GM12878 (cell line): ENCODE measurements around the gene TERB2.

Experiments used
- RCOR1 ChIP-seq: conservative IDR thresholded peaks from 2 replicates; pipeline ENCODE4 v1.6.1; 2012; ENCODE audit warnings: low read depth, low read length, improper control_type of control experiment
- SMAD1 ChIP-seq: fragments of 450-650 bp; IDR thresholded peaks from 2 replicates; pipeline ENCODE4 v1.6.1; 2018; ENCODE audit warnings: mild to moderate bottlenecking, low read depth; ENCODE audit not compliant: partially characterized antibody
- TF ChIP-seq, protein P1 (sequence below): fragments of 450-650 bp; IDR thresholded peaks from 2 replicates; pipeline ENCODE4 v1.6.1; 2017; ENCODE audit warnings: antibody characterized with exemption, mild to moderate bottlenecking, moderate library complexity

DNA sequence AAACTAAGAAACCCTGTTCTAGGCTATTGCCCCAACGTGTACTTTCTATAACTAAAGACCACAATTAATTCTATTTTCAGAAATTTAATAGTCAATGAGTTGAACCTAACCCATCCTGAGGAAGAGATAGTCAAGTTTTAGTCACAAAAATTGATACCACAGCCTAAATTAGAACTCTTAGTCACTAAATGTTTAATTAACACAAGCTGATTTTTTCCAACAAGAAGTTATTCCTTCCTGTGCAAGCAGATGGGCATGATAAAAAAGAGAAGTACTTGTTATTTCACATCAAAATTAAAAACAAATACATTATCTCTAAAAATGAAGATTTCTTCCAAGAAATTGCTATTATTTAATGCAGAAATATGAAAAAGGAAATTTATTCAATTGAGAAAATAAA, 38.4 kb upstream of the TERB2 start:
- TF ChIP-seq RCOR1, result no peak
- TF ChIP-seq, protein P1, sequence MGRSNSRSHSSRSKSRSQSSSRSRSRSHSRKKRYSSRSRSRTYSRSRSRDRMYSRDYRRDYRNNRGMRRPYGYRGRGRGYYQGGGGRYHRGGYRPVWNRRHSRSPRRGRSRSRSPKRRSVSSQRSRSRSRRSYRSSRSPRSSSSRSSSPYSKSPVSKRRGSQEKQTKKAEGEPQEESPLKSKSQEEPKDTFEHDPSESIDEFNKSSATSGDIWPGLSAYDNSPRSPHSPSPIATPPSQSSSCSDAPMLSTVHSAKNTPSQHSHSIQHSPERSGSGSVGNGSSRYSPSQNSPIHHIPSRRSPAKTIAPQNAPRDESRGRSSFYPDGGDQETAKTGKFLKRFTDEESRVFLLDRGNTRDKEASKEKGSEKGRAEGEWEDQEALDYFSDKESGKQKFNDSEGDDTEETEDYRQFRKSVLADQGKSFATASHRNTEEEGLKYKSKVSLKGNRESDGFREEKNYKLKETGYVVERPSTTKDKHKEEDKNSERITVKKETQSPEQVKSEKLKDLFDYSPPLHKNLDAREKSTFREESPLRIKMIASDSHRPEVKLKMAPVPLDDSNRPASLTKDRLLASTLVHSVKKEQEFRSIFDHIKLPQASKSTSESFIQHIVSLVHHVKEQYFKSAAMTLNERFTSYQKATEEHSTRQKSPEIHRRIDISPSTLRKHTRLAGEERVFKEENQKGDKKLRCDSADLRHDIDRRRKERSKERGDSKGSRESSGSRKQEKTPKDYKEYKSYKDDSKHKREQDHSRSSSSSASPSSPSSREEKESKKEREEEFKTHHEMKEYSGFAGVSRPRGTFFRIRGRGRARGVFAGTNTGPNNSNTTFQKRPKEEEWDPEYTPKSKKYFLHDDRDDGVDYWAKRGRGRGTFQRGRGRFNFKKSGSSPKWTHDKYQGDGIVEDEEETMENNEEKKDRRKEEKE, result no peak
- TF ChIP-seq SMAD1, result no peak
